ENCODE measurements around the gene C1orf198.

DNA sequence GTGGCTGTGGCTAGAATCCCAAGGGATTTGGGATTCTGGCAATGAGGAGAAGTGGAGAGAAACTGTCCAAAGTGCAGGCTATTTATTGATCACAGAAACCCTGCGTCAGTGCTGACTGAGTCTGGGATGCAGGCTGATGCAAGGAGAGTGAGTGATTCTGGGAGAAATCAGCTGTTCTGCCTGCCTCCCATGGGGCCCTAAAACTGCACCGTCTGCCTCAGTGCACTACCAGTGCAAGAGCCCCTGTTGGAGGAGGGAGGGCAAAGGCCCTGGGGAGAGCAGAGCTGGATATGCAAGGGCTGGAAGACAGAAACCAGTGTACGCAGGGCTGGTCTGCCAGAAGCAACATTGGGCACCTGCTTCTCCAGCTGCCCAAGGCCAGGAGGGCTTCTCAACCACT lies 42.6 kb downstream of the C1orf198 start:
- TF ChIP-seq YY1 (IDR thresholded peaks at IDR 0.05; ENCODE audit: insufficient read depth, insufficient read length) (no peak), ZNF274 (IDR thresholded peaks at IDR 0.05; ENCODE audit: low read depth, low read length) (no peak), SUZ12 (IDR thresholded peaks at IDR 0.05; ENCODE audit: extremely low read depth, insufficient read depth, insufficient read length) (no peak)
